ENCODE results near the gene GJD2. TPM values are rescaled to one million over a fixed set of nuclear protein-coding genes. Genes with fewer than 3 reads are reported as not detected.

GJD2 gene
- total RNA-seq, 1 donor from 2014 or later, result not detected

- DNase-seq (ENCODE audit: low spot score), result no peak
Observed at GRCh38 chr15:34724481-34724880, 30.3 kb downstream of the GJD2 start.

GRCh38 chr15:34722439-34722836, 32.4 kb downstream of the GJD2 start:
- no peak for DNase-seq (ENCODE audit: low spot score)

- peak; percentile 46 for DNase-seq (ENCODE audit: low spot score)
Observed at GRCh38 chr15:34721802-34722438, 32.9 kb downstream of the GJD2 start.

- DNase-seq (ENCODE audit: low spot score), result no peak
Observed at GRCh38 chr15:34721157-34721801, 33.5 kb downstream of the GJD2 start.

- DNase-seq (ENCODE audit: low spot score), result no peak
Observed at GRCh38 chr15:34719695-34720094, 35.1 kb downstream of the GJD2 start.

GRCh38 chr15:34718681-34719665, 35.8 kb downstream of the GJD2 start:
- no peak for DNase-seq (ENCODE audit: low spot score)

GRCh38 chr15:34717729-34718128, 37.1 kb downstream of the GJD2 start:
- DNase-seq (ENCODE audit: low spot score), result no peak

GRCh38 chr15:34716111-34716510, 38.7 kb downstream of the GJD2 start:
- no peak for DNase-seq (ENCODE audit: low spot score)

- no peak for DNase-seq (ENCODE audit: low spot score)
Observed at GRCh38 chr15:34714476-34715121, 40.2 kb downstream of the GJD2 start.

GRCh38 chr15:34713635-34714034, 41.2 kb downstream of the GJD2 start:
- DNase-seq (ENCODE audit: low spot score), result no peak

- DNase-seq (ENCODE audit: low spot score), result no peak
Observed at GRCh38 chr15:34709866-34710265, 44.9 kb downstream of the GJD2 start.

- no peak for DNase-seq (ENCODE audit: low spot score)
Observed at GRCh38 chr15:34708422-34708821, 46.4 kb downstream of the GJD2 start.

- DNase-seq (ENCODE audit: low spot score), result no peak
Observed at GRCh38 chr15:34701536-34701935, 53.3 kb downstream of the GJD2 start.

Other genes with a start within 250 kb of the GJD2 start
- gene GOLGA8B, start 171.3 kb downstream of the GJD2 start, total RNA-seq, result 172 TPM
- 29.7 TPM for gene ACTC1, start 40.6 kb upstream of the GJD2 start, total RNA-seq
- gene AQR, start 214.7 kb upstream of the GJD2 start, total RNA-seq, result 48.5 TPM
- gene ZNF770, start 233.3 kb upstream of the GJD2 start, total RNA-seq, result 47.8 TPM